Urinary bladder (tissue), 4 donors: ENCODE data around the gene PLA2G5. TPM values are rescaled to one million over a fixed set of nuclear protein-coding genes. Genes with fewer than 3 reads are reported as not detected.
"Not testable (repeated sequence)": the region's sequence is repeated elsewhere in the genome, so short reads cannot be mapped to it uniquely, and the experiment has no call there.

Experiments
- DNase-seq: peaks from one replicate; pipeline ENCODE4 v3.0.0-alpha.2; 2015; ENCODE audit errors: extremely low spot score
- H3K27ac ChIP-seq: one replicate; pipeline ENCODE4 v1.5.1; 2013; ENCODE audit warnings: low read depth, mild to moderate bottlenecking, moderate library complexity
- H3K36me3 ChIP-seq: one replicate; pipeline ENCODE4 v1.6.1; 2013; ENCODE audit warnings: mild to moderate bottlenecking, moderate library complexity; ENCODE audit not compliant: insufficient read depth
- H3K4me1 ChIP-seq: one replicate; pipeline ENCODE4 v1.6.1; 2013; ENCODE audit warnings: mild to moderate bottlenecking, moderate library complexity; ENCODE audit not compliant: insufficient read depth
- H3K4me3 ChIP-seq: one replicate; pipeline ENCODE4 v1.5.1; 2013; ENCODE audit warnings: low read depth, low read length
- WGBS: extraction: QIAGEN DNeasy Blood & Tissue Kit; methylation state at CpG from one replicate; pipeline ENCODE4 v1.1.7; 2013; 5-methylcytosine and 5-hydroxymethylcytosine counted together
- polyA plus RNA-seq: library from polyadenylated mRNA; stranded (reverse); fragments of 200-250 nt; gene quantifications from one replicate; pipeline ENCODE4 v1.2.3, GENCODE V29; 2013
- total RNA-seq: library from RNA; depleted of rRNA; stranded (reverse); fragments of >200 nt; gene quantifications from one replicate; pipeline ENCODE4 v1.2.3, GENCODE V29; 2014
- donor health status: healthy with polysubstance abuse.
- donor health status: healthy.

The PLA2G5 gene
- total and polyA plus RNA-seq, 2 donors: 7.3 to 31.9 TPM

DNA sequence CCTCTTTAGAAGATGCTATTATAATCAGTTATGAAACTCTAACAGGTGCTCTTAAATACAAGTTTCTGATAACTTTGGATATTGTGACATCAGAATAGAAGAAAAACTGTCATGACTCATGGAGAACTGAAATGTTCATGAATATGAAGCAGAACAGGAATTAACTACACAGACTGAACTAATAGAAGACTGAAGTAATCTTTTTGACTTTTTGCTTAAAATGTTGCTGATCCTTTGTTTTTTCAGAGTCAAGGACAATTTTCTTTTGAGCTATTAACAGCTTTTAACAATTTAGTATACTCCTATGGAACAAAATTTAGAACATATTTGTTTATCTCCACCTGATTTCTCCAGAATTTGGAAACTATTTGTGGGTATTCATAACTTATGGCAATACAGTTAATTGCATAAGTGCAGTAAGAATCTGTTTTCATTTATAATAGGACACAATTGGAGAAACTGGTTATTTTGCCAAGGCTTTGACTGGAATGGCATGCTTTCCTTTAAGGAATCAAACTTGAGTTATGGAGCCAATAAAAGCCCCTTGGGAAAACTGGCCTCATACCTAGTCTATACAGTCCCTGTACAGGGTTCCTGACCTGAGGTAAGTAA is 18.7 kb upstream of the PLA2G5 start:
- Histone ChIP-seq H3K36me3 (no peaks in the 10 kb centered on the region), H3K4me1 (no peaks in the 10 kb centered on the region), H3K4me3 (no peak overlapping the region), H3K27ac (no peak overlapping the region)
- no peak for DNase-seq

DNA sequence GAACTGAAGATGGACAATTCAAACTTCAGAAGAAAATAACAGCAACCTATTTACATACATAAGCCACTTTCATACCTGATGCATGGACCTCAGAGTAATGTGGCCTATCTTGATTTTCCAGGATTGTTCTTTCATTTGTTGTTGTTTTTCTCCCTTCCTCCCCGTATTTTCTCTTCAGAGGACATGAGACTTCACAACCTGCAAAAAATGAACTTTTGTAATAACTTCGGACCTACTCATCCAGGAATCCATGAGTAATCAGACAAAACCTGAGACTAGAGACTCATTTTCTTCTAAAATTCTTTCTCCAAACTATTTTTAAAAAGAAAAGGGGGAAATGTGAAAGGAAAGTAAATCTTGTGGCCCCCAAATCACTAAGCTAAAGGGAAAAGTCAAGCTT is 17.6 kb upstream of the PLA2G5 start:
- WGBS: 80% methylated on average over 2 of the region's 2 CpGs
- Histone ChIP-seq H3K4me1 (no peaks in the 10 kb centered on the region), H3K27ac (no peak overlapping the region), H3K4me3 (no peak overlapping the region), H3K36me3 (no peaks in the 10 kb centered on the region)
- no peak for DNase-seq

DNA sequence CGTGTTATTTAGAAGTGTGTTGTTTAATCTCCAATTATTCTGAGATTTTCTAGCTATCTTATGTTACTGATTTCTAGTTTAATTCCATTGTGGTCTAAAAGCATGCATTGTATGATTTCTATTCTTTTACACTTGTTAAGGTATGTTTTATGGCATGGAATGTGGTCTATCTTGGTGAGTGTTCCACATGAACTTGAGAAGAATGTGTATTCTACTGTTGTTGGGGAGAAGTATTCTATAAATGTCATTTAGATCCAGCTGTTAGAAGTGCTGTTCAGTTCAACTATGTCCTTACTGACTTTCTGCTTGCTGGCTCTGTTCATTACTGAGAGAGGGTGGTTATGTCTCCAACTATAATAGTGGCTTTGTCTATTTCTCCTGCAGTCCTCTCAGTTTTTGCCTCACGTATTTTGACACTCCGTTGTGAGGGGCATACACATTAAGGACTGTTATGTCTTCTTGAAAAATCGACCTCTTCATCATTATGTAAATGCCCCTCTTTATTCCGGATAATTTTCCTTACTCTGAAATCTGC is 12.0 kb upstream of the PLA2G5 start:
- no peaks in the 10 kb centered on the region for H3K36me3 ChIP-seq
- DNase-seq: no peak
- 44% methylated on average over 5 of the region's 5 CpGs for WGBS
- no peaks in the 10 kb centered on the region for H3K4me1 ChIP-seq
- no peak overlapping the region for H3K4me3 ChIP-seq
- H3K27ac ChIP-seq: no peak overlapping the region

DNA sequence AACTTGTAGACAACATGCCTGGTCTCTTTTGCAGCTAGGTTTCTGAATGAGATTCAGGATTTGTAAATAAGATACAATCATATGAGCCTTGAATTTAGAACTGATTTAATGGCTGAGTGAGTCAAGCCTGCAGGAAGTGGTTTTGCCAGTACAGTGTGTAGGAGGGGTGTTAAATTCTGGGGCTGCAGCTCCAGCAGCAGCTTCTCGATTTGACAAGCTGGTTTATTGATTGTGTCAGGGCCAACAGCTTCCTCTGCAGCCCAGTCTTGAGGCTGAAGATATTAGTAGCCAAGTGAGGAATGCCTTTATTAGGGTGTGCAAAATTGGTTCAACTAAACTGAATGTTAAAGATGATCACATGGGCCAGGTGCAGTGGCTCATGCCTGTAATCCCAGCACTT is 11.5 kb upstream of the PLA2G5 start:
- Histone ChIP-seq H3K36me3 (no peaks in the 10 kb centered on the region), H3K4me1 (no peaks in the 10 kb centered on the region), H3K4me3 (no peak overlapping the region), H3K27ac (no peak overlapping the region)
- WGBS: 4% methylated on average over 1 of the region's 1 CpG
- peak; percentile 17 for DNase-seq

DNA sequence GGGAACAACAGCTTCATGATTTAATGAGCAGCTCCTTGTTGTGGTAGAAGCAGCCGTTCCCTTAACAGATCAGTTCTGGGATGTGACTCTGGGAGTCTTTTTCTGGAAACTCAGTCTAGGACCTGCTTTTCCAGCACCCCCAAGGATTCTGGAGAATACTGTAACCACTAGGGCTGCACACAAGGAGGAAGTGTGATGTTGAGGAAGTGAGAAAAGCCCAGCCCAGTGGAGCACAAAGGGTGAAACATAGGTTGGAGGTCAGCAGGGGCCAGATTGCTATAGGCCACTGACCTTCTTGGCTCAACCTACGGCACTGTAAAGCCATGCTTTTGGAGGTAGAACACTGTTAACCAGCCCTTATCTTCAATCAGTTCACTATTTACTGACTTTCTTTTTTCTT is 10.1 kb upstream of the PLA2G5 start:
- WGBS: 79% methylated on average over 2 of the region's 2 CpGs
- no peak for DNase-seq
- Histone ChIP-seq H3K27ac (no peak overlapping the region), H3K36me3 (no peaks in the 10 kb centered on the region), H3K4me3 (no peak overlapping the region), H3K4me1 (no peaks in the 10 kb centered on the region)

DNA sequence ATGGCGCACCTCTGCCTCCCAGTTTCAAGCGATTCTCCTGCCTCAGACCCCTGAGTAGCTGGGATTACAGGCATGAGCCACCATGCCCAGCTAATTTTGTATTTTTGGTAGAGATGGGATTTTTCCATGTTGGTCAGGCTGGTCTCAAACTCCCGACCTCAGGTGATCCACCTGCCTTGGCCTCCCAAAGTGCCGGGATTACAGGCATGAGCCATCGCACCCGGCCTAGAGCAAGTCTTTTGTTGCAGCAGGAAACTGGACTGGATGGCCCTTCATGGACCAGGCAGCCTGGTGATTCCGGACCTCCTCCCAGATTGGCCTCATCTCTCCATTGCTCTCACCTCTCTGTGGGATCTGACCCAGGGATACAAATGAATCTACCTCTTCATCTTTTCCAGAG is 9.2 kb upstream of the PLA2G5 start:
- 97% methylated on average over 7 of the region's 7 CpGs for WGBS
- H3K4me3 ChIP-seq, H3K27ac ChIP-seq, DNase-seq, H3K4me1 ChIP-seq, H3K36me3 ChIP-seq: not testable (repeated sequence)

DNA sequence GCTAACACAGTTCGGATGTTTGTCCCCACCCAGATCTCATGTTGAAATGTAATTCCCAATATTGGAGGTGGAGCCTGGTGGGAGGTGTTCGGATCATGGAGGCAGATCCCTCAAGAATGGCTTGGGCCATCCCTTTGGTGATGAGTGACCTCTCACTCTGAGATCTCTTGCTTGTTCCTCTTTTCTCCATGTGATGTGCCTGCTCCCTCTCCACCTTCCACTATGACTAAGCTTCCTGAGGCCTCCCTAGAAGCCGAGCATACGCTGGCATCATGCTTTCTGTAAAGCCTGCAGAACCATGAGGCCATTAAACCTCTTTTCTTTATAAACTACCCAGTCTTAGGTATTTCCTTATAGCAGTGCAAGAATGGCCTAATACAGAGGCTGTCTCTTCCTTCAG is 8.1 kb upstream of the PLA2G5 start:
- Histone ChIP-seq H3K4me1 (no peaks in the 10 kb centered on the region), H3K27ac (no peak overlapping the region), H3K4me3 (no peak overlapping the region), H3K36me3 (no peaks in the 10 kb centered on the region)
- no peak for DNase-seq
- WGBS: 91% methylated on average over 4 of the region's 4 CpGs

DNA sequence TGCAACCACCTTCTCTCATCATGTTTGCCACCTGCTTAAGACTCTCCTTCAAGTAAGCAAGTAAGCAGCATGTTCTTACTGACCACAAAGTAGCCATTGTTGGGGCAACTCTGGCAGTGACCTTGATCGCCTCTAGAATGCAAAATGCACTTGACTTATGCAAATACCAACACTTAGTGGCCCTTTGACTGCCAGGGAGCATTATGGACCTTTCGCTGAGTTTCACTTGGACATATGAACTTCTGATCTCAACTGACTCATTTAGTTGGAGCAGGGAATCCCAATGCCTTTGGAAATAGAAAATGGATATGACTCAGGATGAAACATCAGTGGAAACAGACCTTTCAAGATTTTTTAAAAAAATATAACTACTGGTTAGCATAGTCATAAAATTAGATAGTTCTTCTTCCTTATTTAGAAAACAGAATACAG is 6.1 kb upstream of the PLA2G5 start:
- H3K36me3 ChIP-seq: no peaks in the 10 kb centered on the region
- no peak for DNase-seq
- WGBS: 85% methylated on average over 2 of the region's 2 CpGs
- no peak overlapping the region for H3K27ac ChIP-seq
- no peak overlapping the region for H3K4me3 ChIP-seq
- no peaks in the 10 kb centered on the region for H3K4me1 ChIP-seq

DNA sequence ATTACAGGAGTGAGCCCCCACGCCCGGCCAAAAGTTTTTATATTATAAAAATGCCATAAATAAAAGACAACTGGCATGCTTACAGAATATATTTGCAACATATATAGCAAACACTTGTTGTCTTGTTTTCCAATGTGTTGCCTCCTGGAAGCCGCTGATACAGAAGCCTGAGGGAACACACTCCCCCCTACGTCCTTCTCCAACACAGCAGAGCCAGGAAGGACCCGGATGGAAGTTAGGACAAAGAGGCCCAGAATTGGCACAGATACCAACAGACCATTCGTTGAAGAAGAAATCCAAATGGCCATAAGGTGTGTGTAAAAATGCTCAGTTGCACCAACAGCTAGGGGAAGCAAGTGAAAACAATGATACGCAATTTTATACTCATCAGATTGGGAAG is 1.3 kb upstream of the PLA2G5 start:
- no peaks in the 10 kb centered on the region for H3K4me1 ChIP-seq
- no peaks in the 10 kb centered on the region for H3K36me3 ChIP-seq
- no peak overlapping the region for H3K4me3 ChIP-seq
- WGBS: 82% methylated on average over 7 of the region's 7 CpGs
- no peak for DNase-seq
- no peak overlapping the region for H3K27ac ChIP-seq

DNA sequence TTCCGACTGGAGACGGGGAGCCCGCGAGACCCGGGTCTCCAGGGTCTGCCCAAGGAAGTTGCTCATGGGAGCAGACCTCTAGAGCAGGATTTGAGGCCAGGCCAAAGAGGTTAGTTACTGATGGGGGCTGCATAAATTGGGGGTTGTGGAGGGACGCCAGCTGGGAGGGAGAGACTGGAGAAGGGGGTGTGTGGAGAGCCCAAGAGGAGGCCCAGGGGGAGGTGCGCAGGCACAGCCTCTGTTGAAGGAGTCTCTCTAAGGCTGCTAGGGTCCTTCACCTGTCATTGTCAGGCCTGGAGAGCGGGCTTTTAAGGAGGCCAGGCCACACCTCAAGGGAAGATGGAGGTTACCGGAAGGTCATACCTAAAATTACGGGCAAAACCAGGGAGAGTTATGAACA is 363 bp downstream of the PLA2G5 start:
- no peaks in the 10 kb centered on the region for H3K4me1 ChIP-seq
- H3K27ac ChIP-seq: no peak overlapping the region
- H3K36me3 ChIP-seq: no peaks in the 10 kb centered on the region
- no peak overlapping the region for H3K4me3 ChIP-seq
- no peak for DNase-seq
- WGBS: 62% methylated on average over 10 of the region's 10 CpGs

DNA sequence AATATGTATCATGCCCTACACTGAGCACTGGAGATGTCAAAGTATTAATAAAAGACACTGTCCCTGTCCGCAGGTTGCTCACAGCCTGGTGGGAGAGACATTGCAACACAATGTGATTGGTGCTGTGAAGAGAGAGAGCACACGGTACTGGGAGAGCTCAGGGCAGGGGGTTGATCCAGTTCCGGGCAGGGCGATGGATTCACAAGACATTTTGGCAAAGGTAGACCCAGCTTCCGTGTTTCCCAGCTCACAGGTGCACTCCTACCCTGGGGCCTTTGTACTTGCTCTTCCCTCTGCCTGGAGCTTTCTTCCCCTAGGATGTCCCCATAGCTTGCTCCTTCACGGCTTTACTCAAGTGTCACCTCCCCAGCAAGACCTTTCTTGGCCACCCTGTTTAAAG is 1.4 kb downstream of the PLA2G5 start:
- no peak overlapping the region for H3K4me3 ChIP-seq
- WGBS: 80% methylated on average over 6 of the region's 6 CpGs
- H3K36me3 ChIP-seq: no peaks in the 10 kb centered on the region
- H3K4me1 ChIP-seq: no peaks in the 10 kb centered on the region
- no peak for DNase-seq
- no peak overlapping the region for H3K27ac ChIP-seq

DNA sequence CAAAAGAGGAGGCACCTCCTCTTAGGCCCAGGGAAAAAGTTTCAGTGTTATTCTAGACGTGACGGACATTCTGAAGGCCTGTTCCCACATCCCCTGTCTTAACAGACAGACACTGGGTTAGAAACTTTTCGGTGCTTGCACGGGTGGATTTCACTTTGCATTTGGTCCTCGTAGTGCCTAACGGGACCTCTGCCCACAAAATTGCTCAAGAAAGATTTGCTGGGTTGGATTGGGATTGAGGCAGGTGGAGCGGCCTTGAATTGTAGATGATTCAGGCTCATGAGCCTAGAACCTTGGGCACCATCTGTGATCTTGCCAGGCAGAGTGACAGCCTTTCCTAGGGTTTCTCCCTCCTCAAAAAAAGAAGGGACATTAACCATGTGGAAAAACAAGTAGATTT is 2.8 kb downstream of the PLA2G5 start:
- WGBS: 92% methylated on average over 7 of the region's 7 CpGs
- Histone ChIP-seq H3K4me3 (no peak overlapping the region), H3K27ac (no peak overlapping the region), H3K4me1 (no peaks in the 10 kb centered on the region), H3K36me3 (no peaks in the 10 kb centered on the region)
- no peak for DNase-seq

DNA sequence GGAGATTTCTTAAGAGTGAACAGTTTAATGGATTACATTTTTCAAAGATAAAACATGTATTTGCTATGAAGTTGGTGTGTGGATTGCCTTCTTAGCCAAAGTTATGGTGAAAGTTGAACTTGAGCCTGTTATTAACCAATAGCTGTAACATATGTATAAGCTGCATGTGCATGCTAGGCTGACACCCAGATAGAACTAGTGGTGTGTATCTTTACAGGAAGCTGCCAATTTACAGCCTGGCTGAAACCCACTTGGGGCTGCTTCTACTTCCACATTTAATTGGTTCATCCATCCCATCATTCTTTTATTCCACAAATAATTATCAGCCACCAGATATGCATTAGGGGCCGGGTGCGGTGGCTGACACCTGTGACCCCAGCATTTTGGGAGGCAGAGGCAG is 3.3 kb downstream of the PLA2G5 start:
- no peak for DNase-seq
- no peak overlapping the region for H3K4me3 ChIP-seq
- no peaks in the 10 kb centered on the region for H3K4me1 ChIP-seq
- H3K36me3 ChIP-seq: no peaks in the 10 kb centered on the region
- H3K27ac ChIP-seq: no peak overlapping the region
- over 99% methylated on average over 2 of the region's 2 CpGs for WGBS

DNA sequence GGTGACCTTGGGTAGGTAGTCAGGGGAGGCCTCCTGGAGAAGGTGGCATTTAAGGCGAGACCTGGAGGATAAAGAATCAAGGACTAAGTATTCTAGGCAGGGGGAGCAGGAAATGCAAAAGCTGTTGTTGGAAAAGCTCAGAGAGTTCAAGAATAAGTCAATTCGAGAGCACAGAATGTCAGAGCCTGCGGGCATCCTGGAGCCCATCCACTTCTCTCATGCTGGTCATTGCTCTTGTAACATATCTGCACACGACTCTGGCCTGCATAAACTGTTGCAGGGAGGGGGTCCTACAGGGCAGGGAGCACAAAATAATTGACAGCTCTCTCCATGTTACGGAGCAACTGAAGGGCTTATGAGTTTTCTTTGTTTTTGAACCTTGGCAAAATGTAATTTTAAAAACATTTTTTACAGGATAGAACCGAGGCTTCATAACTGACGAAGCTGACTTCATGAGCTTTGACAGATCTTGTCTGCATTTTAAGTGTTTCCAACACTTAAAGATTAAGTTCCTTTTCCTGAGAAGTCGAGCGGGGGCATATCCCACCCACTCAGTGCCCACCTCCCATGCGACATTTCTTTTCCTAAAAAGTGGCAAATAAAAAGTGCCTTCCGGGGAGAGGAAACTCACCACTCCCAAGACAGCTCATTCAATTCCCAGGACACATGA is 4.2 kb downstream of the PLA2G5 start:
- no peaks in the 10 kb centered on the region for H3K4me1 ChIP-seq
- H3K36me3 ChIP-seq: no peaks in the 10 kb centered on the region
- no peak for DNase-seq
- WGBS: 65% methylated on average over 11 of the region's 11 CpGs
- no peak overlapping the region for H3K27ac ChIP-seq
- no peak overlapping the region for H3K4me3 ChIP-seq
